NB4 (cell line): ENCODE results near the gene ZNF69.
"Not testable (repeated sequence)": the region's sequence is repeated elsewhere in the genome, so short reads cannot be mapped to it uniquely, and the experiment has no call there.

Experiments
- POLR2A ChIP-seq: IDR thresholded peaks from 2 replicates; pipeline ENCODE4 v1.6.1; 2011; ENCODE audit warnings: mild to moderate bottlenecking; ENCODE audit not compliant: insufficient read length; ENCODE audit errors: extremely low read depth
- TF ChIP-seq, protein P1 (sequence below): IDR thresholded peaks from one replicate; pipeline ENCODE4 v1.5.1; 2012; ENCODE audit warnings: low read depth, low read length

DNA sequence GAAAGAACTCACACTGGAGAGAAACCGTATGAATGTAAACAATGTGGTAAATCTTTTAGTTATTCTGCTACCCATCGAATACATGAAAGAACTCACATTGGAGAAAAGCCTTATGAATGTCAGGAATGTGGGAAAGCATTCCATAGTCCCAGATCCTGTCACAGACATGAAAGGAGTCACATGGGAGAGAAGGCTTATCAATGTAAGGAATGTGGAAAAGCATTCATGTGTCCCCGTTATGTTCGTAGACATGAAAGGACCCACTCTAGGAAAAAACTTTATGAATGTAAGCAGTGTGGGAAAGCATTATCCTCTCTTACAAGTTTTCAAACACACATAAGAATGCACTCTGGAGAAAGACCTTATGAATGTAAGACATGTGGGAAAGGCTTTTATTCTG, 19.8 kb upstream of the ZNF69 start:
- TF ChIP-seq, protein P1, sequence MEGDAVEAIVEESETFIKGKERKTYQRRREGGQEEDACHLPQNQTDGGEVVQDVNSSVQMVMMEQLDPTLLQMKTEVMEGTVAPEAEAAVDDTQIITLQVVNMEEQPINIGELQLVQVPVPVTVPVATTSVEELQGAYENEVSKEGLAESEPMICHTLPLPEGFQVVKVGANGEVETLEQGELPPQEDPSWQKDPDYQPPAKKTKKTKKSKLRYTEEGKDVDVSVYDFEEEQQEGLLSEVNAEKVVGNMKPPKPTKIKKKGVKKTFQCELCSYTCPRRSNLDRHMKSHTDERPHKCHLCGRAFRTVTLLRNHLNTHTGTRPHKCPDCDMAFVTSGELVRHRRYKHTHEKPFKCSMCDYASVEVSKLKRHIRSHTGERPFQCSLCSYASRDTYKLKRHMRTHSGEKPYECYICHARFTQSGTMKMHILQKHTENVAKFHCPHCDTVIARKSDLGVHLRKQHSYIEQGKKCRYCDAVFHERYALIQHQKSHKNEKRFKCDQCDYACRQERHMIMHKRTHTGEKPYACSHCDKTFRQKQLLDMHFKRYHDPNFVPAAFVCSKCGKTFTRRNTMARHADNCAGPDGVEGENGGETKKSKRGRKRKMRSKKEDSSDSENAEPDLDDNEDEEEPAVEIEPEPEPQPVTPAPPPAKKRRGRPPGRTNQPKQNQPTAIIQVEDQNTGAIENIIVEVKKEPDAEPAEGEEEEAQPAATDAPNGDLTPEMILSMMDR: not testable (repeated sequence)
- not testable (repeated sequence) for TF ChIP-seq POLR2A
